ENCODE data around the gene RBM15B. TPM values are rescaled to one million over a fixed set of nuclear protein-coding genes. Genes with fewer than 3 reads are reported as not detected.

The RBM15B gene
- polyA plus RNA-seq, 1 experiment: 11.9 TPM

DNA sequence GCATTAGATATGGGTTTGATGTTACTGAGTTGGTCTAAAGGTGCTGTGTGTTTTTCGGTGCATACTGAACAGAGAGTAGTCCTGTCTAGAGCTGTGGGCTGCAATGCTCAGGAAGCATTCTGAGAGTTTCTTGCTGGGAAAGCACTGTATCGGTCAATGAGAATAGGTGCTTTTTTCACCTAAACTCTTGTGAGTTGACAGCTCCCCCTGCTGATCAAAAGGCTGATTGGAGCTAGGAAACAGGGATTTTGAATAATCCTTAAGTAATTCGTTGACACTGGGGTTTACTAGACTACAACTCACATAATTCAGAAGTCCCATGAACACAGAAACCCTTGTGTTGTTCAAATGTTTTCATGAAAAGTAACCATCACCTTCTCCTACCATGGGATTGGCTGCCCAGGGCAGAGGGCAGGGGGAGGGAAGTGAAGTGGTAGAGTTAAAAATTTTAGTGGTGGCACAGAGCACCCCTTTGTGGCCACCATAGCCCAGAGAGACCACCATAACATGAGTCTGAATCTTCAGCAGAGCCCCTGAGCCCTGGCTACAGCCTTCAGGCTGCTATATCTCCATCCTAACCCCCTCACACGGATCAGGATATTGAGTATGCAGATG is 19.0 kb upstream of the RBM15B start:
- no peak overlapping the region for H3K4me3 ChIP-seq (ENCODE audit: low read depth, low read length)
- no peaks in the 10 kb centered on the region; the same call in 1 of the 2 replicates for H3K27me3 ChIP-seq (ENCODE audit: control insufficient read depth, insufficient read depth, low read length)
- no peaks in the 10 kb centered on the region for H3K36me3 ChIP-seq (ENCODE audit: control insufficient read depth, insufficient read depth, low read length)
- TF ChIP-seq, protein P1, sequence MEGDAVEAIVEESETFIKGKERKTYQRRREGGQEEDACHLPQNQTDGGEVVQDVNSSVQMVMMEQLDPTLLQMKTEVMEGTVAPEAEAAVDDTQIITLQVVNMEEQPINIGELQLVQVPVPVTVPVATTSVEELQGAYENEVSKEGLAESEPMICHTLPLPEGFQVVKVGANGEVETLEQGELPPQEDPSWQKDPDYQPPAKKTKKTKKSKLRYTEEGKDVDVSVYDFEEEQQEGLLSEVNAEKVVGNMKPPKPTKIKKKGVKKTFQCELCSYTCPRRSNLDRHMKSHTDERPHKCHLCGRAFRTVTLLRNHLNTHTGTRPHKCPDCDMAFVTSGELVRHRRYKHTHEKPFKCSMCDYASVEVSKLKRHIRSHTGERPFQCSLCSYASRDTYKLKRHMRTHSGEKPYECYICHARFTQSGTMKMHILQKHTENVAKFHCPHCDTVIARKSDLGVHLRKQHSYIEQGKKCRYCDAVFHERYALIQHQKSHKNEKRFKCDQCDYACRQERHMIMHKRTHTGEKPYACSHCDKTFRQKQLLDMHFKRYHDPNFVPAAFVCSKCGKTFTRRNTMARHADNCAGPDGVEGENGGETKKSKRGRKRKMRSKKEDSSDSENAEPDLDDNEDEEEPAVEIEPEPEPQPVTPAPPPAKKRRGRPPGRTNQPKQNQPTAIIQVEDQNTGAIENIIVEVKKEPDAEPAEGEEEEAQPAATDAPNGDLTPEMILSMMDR (IDR thresholded peaks at IDR 0.05; ENCODE audit: insufficient read depth, low read depth, low read length): peak; percentile 79
- ChIA-PET CTCF (interaction anchor here (0.6 to 5.1 kb wide), 25 partner anchors 9 to 771 kb away, joined by 3 to 106 read pairs (median 4); partner anchors contain the start of genes MANF and MAPKAPK3), POLR2A (no interaction called here)
- peak; percentile 5 for DNase-seq (ENCODE audit: low read depth)

DNA sequence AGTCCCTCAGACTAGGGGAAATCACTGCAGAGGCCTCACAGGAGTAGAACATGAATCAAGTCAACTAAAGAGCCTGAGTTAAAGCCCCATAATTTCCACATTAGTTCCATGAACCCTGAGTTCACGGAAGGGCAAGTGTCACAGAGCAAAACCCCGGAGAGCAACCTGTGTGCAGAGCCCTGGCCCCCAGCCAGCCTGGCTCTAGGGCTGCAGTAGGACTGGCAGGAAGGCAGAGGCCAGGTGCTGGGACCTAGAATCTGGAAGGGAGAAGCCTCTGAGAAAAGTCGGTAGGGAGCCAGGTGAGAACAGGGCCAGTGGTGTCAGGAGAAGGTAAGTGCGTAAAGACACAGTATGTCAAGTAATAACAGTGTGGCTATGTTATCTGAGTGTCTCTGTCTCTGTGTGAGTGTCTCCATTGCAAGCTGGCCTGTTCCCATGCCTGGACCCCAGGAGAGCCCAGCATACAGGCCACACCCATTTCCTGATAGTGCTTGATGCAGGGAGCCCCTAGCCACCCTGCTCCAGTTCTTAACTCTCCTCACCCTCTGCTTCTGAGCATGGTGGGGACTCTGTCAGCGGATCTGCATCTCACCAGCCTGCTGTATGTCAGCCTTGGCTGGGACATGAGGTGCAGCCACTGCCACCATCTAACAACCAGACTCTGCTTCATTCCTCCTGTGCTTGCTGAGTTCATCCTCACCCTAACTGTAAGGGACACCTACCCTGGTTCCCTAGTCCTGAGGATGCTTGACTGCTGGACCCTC is 17.2 kb upstream of the RBM15B start:
- TF ChIP-seq, protein P1 (IDR thresholded peaks at IDR 0.05; ENCODE audit: insufficient read depth, low read depth, low read length): no peak
- DNase-seq (ENCODE audit: low read depth): no peak
- ChIA-PET CTCF (interaction anchor here (0.8 to 5.1 kb wide), 4 partner anchors 63 to 402 kb away, joined by 3 to 106 read pairs (median 10); no protein-coding TSS in a partner anchor), POLR2A (no interaction called here)
- H3K36me3 ChIP-seq (ENCODE audit: control insufficient read depth, insufficient read depth, low read length): no peaks in the 10 kb centered on the region
- no peak overlapping the region for H3K4me3 ChIP-seq (ENCODE audit: low read depth, low read length)
- no peaks in the 10 kb centered on the region; the same call in 1 of the 2 replicates for H3K27me3 ChIP-seq (ENCODE audit: control insufficient read depth, insufficient read depth, low read length)

DNA sequence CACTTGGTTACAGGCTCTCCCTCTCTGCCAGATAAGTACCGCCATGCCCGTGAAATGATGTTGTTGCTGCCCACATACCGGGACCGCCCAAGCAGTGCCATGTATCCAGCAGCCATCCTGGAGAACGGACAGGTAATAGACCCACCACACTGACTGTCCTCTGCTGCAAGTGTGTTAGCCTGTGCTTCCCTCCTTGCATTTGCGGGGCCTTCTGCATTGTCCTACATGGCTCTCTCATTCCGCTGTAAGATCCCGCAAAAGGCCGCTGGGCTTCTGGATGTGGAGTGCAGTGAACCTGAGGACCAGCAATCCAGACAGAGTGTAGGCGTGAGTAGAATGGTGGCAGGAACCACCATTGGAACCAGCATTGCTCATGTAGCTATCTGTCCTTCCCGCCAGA is 16.6 kb upstream of the RBM15B start:
- Histone ChIP-seq H3K36me3 (ENCODE audit: control insufficient read depth, insufficient read depth, low read length) (no peaks in the 10 kb centered on the region), H3K27me3 (ENCODE audit: control insufficient read depth, insufficient read depth, low read length) (no peaks in the 10 kb centered on the region; the same call in 1 of the 2 replicates), H3K4me3 (ENCODE audit: low read depth, low read length) (no peak overlapping the region)
- TF ChIP-seq, protein P1 (IDR thresholded peaks at IDR 0.05; ENCODE audit: insufficient read depth, low read depth, low read length): no peak
- DNase-seq (ENCODE audit: low read depth): no peak
- ChIA-PET CTCF (interaction anchor here (2.6 to 2.7 kb wide), 2 partner anchors 274 to 759 kb away, joined by 9 to 14 read pairs; no protein-coding TSS in a partner anchor), POLR2A (no interaction called here)

DNA sequence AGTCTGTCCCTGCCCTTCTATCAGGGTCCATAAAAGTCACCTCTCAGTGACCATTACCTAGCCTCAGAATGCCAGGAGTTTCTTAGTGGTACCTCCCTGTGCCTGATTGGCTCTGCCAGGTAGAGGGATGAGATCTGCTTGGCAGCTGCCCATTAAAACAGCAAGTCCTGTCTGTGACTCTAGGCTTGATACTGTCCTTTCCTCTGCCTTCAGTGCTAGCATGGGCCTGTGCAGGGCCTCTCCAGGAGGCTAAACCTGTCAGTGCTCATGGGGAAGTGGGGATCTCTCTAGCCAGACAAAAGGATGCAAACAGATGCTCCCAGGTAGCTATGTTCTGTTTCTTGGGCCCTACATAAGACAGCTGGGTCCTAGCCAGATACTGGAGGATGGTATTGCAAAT is 15.9 kb upstream of the RBM15B start:
- ChIA-PET POLR2A (no interaction called here), CTCF (interaction anchor here (0.6 to 2.7 kb wide), 4 partner anchors 11 to 763 kb away, joined by 3 to 14 read pairs (median 7); partner anchors contain the start of gene CISH)
- TF ChIP-seq, protein P1 (IDR thresholded peaks at IDR 0.05; ENCODE audit: insufficient read depth, low read depth, low read length): no peak
- Histone ChIP-seq H3K27me3 (ENCODE audit: control insufficient read depth, insufficient read depth, low read length) (no peaks in the 10 kb centered on the region), H3K4me3 (ENCODE audit: low read depth, low read length) (no peak overlapping the region), H3K36me3 (ENCODE audit: control insufficient read depth, insufficient read depth, low read length) (no peaks in the 10 kb centered on the region)
- DNase-seq (ENCODE audit: low read depth): no peak

DNA sequence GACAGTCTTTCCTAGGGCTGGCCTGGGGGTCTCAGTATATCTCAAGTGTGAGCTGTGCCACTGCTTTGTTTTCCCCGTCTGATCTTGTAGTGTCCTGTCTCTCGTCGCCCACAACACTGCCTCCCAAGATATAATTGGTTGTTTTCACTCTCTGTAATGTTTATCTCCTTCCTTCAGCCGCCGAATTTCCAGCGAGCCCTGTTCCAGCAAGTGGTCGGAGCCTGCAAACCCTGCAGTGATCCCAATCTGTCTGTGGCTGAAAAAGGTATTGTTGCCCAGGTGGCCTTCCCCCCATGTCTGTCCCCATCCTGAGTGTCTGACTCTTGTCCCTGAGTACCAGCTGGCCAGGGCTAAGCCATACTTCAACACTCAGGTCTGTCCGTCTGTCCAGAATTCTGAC is 15.5 kb upstream of the RBM15B start:
- ChIA-PET CTCF (interaction anchor here (0.6 to 2.7 kb wide), 6 partner anchors 9 to 764 kb away, joined by 3 to 14 read pairs (median 4); partner anchors contain the start of genes CISH, MANF and RBM15B), POLR2A (no interaction called here)
- TF ChIP-seq, protein P1 (IDR thresholded peaks at IDR 0.05; ENCODE audit: insufficient read depth, low read depth, low read length): no peak
- Histone ChIP-seq H3K36me3 (ENCODE audit: control insufficient read depth, insufficient read depth, low read length) (no peaks in the 10 kb centered on the region), H3K27me3 (ENCODE audit: control insufficient read depth, insufficient read depth, low read length) (no peaks in the 10 kb centered on the region), H3K4me3 (ENCODE audit: low read depth, low read length) (no peak overlapping the region)
- no peak for DNase-seq (ENCODE audit: low read depth)

Measured in BJ (cell line).